ENCODE data around the gene SLC35F5. TPM values are rescaled to one million over a fixed set of nuclear protein-coding genes. Genes with fewer than 3 reads are reported as not detected.

SLC35F5 gene
- total and polyA plus RNA-seq, 2 experiments from 2014 or later, result 10.9 to 30.5 TPM

DNA sequence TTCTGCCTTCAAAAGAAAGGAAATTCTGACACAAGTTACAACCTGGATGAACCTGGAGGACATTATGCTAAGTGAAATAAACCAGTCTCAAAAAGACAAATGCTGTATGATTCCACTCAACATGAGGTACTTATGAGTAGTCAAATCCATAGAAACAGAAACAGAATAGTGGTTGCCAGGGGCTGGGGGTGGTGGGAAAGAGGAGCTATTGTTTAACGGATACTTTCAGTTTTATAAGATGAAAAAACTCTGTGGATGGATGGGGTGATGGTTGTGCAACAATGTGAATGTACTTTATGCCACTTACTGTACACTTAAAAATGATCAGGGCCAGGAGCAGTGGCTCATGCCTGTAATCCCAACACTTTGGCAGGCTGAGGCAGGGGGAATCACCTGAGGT, 15.4 kb downstream of the SLC35F5 start (continued):
- no peak for TF ChIP-seq ZNF331 (CRISPR knock-in tag; IDR thresholded peaks at IDR 0.05; ENCODE audit: low read depth)
- TF ChIP-seq, protein P1, sequence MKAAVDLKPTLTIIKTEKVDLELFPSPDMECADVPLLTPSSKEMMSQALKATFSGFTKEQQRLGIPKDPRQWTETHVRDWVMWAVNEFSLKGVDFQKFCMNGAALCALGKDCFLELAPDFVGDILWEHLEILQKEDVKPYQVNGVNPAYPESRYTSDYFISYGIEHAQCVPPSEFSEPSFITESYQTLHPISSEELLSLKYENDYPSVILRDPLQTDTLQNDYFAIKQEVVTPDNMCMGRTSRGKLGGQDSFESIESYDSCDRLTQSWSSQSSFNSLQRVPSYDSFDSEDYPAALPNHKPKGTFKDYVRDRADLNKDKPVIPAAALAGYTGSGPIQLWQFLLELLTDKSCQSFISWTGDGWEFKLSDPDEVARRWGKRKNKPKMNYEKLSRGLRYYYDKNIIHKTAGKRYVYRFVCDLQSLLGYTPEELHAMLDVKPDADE (IDR thresholded peaks at IDR 0.05), result no peak
- no peak for TF ChIP-seq EZH2phosphoT487 (IDR thresholded peaks at IDR 0.05; ENCODE audit: unreplicated experiment)

- no peak for ATAC-seq
- no peaks in the 10 kb centered on the region for H3K4me1 Mint-ChIP-seq
- Histone ChIP-seq H2AFZ (no peak overlapping the region), H3F3A (replicated peaks; ENCODE audit: low read depth) (no peaks in the 10 kb centered on the region), H3K9me2 (ENCODE audit: insufficient read depth) (no peaks in the 10 kb centered on the region), H3K4me1 (ENCODE audit: insufficient read depth) (no peaks in the 10 kb centered on the region), H3K79me2 (replicated peaks; ENCODE audit: insufficient read depth) (no peaks in the 10 kb centered on the region), H3K4me2 (no peak overlapping the region), H3K27ac (ENCODE audit: low read depth) (no peak overlapping the region), H4K20me1 (replicated peaks; ENCODE audit: insufficient read depth) (peaks cover 3% of the 10 kb centered on the region; the same call in 1 of the 2 replicates), H3K27me3 (ENCODE audit: insufficient read depth) (no peaks in the 10 kb centered on the region), H3K4me3 (no peak overlapping the region), H3K36me3 (ENCODE audit: insufficient read depth) (peaks cover 17% of the 10 kb centered on the region; the same call in 1 of the 2 replicates)
- no peaks in the 10 kb centered on the region for H3K27me3 Mint-ChIP-seq (ENCODE audit: insufficient read depth, low read depth, poor library complexity)
- peaks cover 17% of the 10 kb centered on the region; the same call in 2 of the 3 replicates for H3K36me3 Mint-ChIP-seq (ENCODE audit: low read depth)
- no peak for DNase-seq (ENCODE audit: low spot score)
- no peak overlapping the region for H3K27ac Mint-ChIP-seq
- no peak for TF ChIP-seq ZNF331 (CRISPR knock-in tag; IDR thresholded peaks at IDR 0.05; ENCODE audit: low read depth)
- TF ChIP-seq EZH2 (IDR thresholded peaks at IDR 0.05; ENCODE audit: low read depth, unreplicated experiment), result no peak
- TF ChIP-seq, protein P2, sequence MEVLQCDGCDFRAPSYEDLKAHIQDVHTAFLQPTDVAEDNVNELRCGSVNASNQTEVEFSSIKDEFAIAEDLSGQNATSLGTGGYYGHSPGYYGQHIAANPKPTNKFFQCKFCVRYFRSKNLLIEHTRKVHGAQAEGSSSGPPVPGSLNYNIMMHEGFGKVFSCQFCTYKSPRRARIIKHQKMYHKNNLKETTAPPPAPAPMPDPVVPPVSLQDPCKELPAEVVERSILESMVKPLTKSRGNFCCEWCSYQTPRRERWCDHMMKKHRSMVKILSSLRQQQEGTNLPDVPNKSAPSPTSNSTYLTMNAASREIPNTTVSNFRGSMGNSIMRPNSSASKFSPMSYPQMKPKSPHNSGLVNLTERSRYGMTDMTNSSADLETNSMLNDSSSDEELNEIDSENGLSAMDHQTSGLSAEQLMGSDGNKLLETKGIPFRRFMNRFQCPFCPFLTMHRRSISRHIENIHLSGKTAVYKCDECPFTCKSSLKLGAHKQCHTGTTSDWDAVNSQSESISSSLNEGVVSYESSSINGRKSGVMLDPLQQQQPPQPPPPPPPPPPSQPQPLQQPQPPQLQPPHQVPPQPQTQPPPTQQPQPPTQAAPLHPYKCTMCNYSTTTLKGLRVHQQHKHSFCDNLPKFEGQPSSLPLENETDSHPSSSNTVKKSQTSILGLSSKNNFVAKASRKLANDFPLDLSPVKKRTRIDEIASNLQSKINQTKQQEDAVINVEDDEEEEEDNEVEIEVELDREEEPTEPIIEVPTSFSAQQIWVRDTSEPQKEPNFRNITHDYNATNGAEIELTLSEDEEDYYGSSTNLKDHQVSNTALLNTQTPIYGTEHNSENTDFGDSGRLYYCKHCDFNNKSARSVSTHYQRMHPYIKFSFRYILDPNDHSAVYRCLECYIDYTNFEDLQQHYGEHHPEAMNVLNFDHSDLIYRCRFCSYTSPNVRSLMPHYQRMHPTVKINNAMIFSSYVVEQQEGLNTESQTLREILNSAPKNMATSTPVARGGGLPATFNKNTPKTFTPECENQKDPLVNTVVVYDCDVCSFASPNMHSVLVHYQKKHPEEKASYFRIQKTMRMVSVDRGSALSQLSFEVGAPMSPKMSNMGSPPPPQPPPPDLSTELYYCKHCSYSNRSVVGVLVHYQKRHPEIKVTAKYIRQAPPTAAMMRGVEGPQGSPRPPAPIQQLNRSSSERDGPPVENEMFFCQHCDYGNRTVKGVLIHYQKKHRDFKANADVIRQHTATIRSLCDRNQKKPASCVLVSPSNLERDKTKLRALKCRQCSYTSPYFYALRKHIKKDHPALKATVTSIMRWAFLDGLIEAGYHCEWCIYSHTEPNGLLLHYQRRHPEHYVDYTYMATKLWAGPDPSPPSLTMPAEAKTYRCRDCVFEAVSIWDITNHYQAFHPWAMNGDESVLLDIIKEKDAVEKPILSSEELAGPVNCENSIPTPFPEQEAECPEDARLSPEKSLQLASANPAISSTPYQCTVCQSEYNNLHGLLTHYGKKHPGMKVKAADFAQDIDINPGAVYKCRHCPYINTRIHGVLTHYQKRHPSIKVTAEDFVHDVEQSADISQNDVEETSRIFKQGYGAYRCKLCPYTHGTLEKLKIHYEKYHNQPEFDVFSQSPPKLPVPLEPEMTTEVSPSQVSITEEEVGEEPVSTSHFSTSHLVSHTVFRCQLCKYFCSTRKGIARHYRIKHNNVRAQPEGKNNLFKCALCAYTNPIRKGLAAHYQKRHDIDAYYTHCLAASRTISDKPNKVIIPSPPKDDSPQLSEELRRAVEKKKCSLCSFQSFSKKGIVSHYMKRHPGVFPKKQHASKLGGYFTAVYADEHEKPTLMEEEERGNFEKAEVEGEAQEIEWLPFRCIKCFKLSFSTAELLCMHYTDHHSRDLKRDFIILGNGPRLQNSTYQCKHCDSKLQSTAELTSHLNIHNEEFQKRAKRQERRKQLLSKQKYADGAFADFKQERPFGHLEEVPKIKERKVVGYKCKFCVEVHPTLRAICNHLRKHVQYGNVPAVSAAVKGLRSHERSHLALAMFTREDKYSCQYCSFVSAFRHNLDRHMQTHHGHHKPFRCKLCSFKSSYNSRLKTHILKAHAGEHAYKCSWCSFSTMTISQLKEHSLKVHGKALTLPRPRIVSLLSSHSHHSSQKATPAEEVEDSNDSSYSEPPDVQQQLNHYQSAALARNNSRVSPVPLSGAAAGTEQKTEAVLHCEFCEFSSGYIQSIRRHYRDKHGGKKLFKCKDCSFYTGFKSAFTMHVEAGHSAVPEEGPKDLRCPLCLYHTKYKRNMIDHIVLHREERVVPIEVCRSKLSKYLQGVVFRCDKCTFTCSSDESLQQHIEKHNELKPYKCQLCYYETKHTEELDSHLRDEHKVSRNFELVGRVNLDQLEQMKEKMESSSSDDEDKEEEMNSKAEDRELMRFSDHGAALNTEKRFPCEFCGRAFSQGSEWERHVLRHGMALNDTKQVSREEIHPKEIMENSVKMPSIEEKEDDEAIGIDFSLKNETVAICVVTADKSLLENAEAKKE (CRISPR knock-in tag; IDR thresholded peaks at IDR 0.05), result no peak
- TF ChIP-seq NANOG (IDR thresholded peaks at IDR 0.05; ENCODE audit: borderline replicate concordance), result no peak
- TF ChIP-seq CREB1 (CRISPR knock-in tag; IDR thresholded peaks at IDR 0.05; ENCODE audit: low read depth), result no peak
- H3K9me3 Mint-ChIP-seq, result no peaks in the 10 kb centered on the region
- no peak overlapping the region for H3K4me3 Mint-ChIP-seq
Observed at GRCh38 chr2:113739849-113740248, 16.6 kb downstream of the SLC35F5 start.

Measured in GM23338 (cell line).